ENCODE results near the gene GLI1. TPM values are rescaled to one million over a fixed set of nuclear protein-coding genes. Genes with fewer than 3 reads are reported as not detected.
"Not testable (repeated sequence)": the region's sequence is repeated elsewhere in the genome, so short reads cannot be mapped to it uniquely, and the experiment has no call there.

GLI1 gene
- total and polyA plus RNA-seq, 10 donors = 0.46 to 3.6 (median 1.0) TPM

DNA sequence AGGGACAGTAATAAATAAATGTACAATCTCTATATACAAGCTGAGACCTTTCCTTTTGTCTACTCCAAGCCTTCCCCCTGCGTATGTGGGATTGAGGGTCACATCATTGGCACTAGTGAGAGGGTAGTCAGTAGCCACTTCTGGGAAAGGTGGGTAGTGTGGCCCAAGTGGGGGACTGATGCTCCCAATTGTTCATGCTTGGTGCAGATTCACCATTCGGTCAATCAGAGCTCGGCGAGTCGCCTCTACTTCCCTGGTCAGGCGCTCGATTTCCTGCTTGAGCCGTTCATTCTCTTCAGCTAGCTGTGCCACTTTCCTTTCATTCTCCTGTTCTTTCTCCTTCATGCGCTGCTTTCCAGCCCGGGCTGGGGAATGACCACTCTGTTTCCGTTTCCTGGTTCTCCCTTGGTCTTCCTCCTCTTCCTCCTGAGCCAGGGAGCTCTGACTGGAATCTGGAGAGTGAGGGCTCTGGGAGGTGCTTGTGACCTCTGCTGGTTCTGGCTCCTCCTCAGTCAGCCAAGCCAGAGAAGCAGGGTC, 57.1 kb downstream of the GLI1 start:
- Histone ChIP-seq H3K27ac (peak overlapping the region in 4 of 8 donors; percentile 4 to 100 (median 30)), H3K27me3 (replicated peaks in 1 of 7) (no peaks in the 10 kb centered on the region), H3K4me3 (no peak overlapping the region), H3K9me3 (no peaks in the 10 kb centered on the region), H3K4me1 (peaks cover 26 to 52% (median 41%) of the 10 kb centered on the region in 6 donors), H3K36me3 (peaks cover 3 to 72% (median 60%) of the 10 kb centered on the region in 6 donors)
- no peak for DNase-seq
- 79 to 95% (median 84%) methylated on average over 11 of the region's 11 CpGs for WGBS, 5 donors
- intact Hi-C loops (cut with DNase I; ENCODE audit: low total_unique reads) = no loop called here
- TF ChIP-seq POLR2AphosphoS5 (IDR thresholded peaks at IDR 0.05) (no peak), POLR2A (IDR thresholded peaks at IDR 0.05) (no peak)
- TF ChIP-seq, protein P1, sequence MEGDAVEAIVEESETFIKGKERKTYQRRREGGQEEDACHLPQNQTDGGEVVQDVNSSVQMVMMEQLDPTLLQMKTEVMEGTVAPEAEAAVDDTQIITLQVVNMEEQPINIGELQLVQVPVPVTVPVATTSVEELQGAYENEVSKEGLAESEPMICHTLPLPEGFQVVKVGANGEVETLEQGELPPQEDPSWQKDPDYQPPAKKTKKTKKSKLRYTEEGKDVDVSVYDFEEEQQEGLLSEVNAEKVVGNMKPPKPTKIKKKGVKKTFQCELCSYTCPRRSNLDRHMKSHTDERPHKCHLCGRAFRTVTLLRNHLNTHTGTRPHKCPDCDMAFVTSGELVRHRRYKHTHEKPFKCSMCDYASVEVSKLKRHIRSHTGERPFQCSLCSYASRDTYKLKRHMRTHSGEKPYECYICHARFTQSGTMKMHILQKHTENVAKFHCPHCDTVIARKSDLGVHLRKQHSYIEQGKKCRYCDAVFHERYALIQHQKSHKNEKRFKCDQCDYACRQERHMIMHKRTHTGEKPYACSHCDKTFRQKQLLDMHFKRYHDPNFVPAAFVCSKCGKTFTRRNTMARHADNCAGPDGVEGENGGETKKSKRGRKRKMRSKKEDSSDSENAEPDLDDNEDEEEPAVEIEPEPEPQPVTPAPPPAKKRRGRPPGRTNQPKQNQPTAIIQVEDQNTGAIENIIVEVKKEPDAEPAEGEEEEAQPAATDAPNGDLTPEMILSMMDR (IDR thresholded peaks at IDR 0.05 in 8 of 11, conservative IDR thresholded peaks at IDR 0.05 in 3 of 11) = no peak

DNA sequence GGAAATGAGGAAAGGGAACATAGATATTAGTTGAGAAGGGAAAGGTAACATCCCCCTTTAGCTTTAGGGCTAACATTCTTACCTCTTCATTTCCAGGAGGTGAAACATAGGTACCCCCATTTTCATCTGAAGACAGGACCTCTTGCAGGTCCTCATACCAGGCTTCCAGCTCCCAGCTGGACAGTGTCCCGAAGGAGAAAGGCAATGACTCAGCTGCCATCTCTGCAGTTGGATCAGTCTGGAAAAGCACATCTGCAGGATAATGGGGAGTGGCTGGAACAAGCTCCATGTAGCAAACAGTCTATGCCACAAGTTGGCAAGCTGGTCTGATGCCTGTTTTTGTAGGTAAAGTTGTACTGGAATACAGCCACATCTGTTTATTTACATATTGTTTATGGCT, 57.6 kb downstream of the GLI1 start:
- peaks cover 30 to 57% (median 46%) of the 10 kb centered on the region in 6 donors for H3K4me1 ChIP-seq
- no peaks in the 10 kb centered on the region for H3K9me3 ChIP-seq
- H3K27ac ChIP-seq = peak overlapping the region in 4 of 8 donors; percentile 4 to 100 (median 76)
- peaks cover 3 to 67% (median 55%) of the 10 kb centered on the region in 6 donors for H3K36me3 ChIP-seq
- 0 to 90% (median 81%) methylated on average over 1 of the region's 1 CpG for WGBS, 5 donors
- H3K27me3 ChIP-seq (replicated peaks in 1 of 7) = no peaks in the 10 kb centered on the region
- no peak overlapping the region for H3K4me3 ChIP-seq
- DNase-seq = peak; percentile 2
- intact Hi-C loops (cut with DNase I; ENCODE audit: low total_unique reads) = no loop called here
- TF ChIP-seq POLR2AphosphoS5 (IDR thresholded peaks at IDR 0.05) (no peak), POLR2A (IDR thresholded peaks at IDR 0.05) (no peak)
- TF ChIP-seq, protein P1 (IDR thresholded peaks at IDR 0.05 in 8 of 11, conservative IDR thresholded peaks at IDR 0.05 in 3 of 11) = no peak

DNA sequence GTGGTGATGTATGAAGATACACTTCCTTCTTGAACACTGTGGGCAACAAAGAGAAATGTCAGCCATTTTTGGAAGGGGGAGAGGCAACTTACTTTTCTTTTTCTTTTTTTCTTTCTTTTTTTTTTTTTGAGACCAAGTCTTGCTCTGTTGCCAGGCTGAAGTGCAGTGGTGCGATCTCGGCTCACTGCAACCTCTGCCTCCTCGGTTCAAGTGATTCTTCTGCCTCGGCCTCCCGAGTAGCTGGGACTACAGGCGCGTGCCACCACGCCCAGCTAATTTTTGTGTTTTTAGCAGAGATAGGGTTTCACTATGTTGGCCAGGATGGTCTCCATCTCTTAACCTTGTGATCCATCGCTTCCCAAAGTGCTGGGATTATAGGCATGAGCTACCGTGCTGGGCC, 58.1 kb downstream of the GLI1 start:
- H3K27me3 ChIP-seq (replicated peaks in 1 of 7); DNase-seq; H3K4me3 ChIP-seq; H3K9me3 ChIP-seq; intact Hi-C loops (cut with DNase I; ENCODE audit: low total_unique reads): not testable (repeated sequence)
- H3K27ac ChIP-seq = peak overlapping the region in 4 of 8 donors; percentile 99 to 100 (median 99)
- H3K4me1 ChIP-seq = peaks cover 30 to 58% (median 48%) of the 10 kb centered on the region in 6 donors
- H3K36me3 ChIP-seq = peaks cover 3 to 62% (median 50%) of the 10 kb centered on the region in 6 donors
- 90 to 95% (median 93%) methylated on average over 10 of the region's 10 CpGs for WGBS, 5 donors

DNA sequence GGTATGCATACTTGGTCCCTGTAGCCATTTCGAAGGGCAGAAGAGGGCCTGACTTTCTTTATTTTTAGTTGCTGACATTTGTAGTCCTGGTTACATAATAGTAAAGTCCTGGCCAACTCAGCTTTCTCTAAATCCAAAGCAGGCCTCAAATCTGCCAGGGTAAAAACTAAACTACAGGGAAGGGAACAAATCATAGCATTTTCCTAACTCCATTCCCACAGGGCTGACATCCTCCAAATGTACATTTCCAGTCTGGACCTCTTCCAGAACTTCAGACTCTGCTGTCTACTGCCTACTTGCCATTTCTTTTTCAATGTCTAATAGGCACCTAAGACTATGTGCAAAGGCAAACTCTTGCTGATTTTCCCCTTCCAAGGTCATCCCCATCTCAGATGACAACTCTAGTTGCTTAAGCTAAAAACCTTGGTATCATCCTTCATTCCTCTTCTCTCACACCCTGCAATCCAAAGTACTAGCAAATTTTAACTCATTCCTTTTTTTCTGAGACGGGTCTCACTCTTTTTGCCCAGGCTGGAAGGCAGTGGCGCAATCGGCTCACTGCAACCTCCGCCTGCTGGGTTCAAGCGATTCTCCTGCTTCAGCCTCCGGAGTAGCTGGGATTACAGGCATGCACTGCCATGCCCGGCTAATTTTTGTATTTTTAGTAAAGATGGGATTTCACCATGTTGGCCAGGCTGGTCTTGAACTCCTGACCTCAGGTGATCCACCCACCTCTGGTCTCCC, 58.8 kb downstream of the GLI1 start:
- peak overlapping the region in 4 of 8 donors; percentile 74 to 90 (median 82) for H3K4me3 ChIP-seq

More for the DNA sequence above, 58.8 kb downstream of the GLI1 start:
- intact Hi-C loops (cut with DNase I; ENCODE audit: low total_unique reads) = no loop called here
- Histone ChIP-seq H3K4me1 (peaks cover 31 to 61% (median 52%) of the 10 kb centered on the region in 6 donors), H3K36me3 (peaks cover 3 to 56% (median 44%) of the 10 kb centered on the region in 6 donors), H3K27ac (peak overlapping the region in 7 of 8 donors; percentile 11 to 100 (median 99)), H3K27me3 (replicated peaks in 1 of 7) (no peaks in the 10 kb centered on the region), H3K9me3 (no peaks in the 10 kb centered on the region)
- WGBS, 5 donors = 58 to 87% (median 68%) methylated on average over 8 of the region's 8 CpGs
- DNase-seq = no peak
- no peak for TF ChIP-seq POLR2AphosphoS5 (IDR thresholded peaks at IDR 0.05)
- TF ChIP-seq, protein P1 (IDR thresholded peaks at IDR 0.05 in 8 of 11, conservative IDR thresholded peaks at IDR 0.05 in 3 of 11) = no peak
- no peak for TF ChIP-seq POLR2A (IDR thresholded peaks at IDR 0.05)
